ENCODE results near the gene WDR36.

The WDR36 gene

GRCh38 chr5:111099058-111099778, 7.1 kb downstream of the WDR36 start:
- DNase-seq (ENCODE audit: extremely low read depth in 1 of 2, low read depth in 1 of 2): no peak

DNA sequence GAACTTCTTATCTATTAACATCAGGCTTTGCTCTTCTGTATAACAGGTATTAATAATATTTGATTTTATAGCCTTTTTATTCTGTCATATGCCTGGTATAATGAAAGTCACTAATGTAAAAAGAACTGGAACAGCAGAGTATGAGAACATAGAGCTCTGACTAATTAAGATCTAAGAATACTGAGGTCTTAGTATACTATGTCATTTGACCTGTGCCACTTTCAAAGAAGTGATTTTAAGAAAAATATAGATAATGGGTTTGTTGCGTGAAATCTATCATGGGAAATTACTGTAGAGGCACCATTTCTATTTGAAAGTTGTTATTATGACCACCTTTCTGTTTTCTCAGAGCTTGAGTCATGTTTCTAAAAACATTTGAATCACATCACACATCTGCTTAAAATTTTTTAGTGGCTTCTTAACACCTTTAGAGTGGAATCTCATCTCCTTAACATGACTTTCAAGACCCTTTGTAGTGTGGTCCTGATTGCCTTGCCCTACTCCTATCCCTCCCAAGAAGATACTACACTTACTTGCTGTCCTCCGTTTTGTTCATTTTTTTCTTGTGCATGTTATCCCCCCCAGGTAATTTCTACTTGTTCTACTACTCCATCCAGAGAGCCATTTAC, 14.3 kb downstream of the WDR36 start:
- no peak for DNase-seq (ENCODE audit: extremely low read depth in 1 of 2, low read depth in 1 of 2)

GRCh38 chr5:111107371-111107770, 15.2 kb downstream of the WDR36 start:
- DNase-seq (ENCODE audit: extremely low read depth in 1 of 2, low read depth in 1 of 2): no peak

DNA sequence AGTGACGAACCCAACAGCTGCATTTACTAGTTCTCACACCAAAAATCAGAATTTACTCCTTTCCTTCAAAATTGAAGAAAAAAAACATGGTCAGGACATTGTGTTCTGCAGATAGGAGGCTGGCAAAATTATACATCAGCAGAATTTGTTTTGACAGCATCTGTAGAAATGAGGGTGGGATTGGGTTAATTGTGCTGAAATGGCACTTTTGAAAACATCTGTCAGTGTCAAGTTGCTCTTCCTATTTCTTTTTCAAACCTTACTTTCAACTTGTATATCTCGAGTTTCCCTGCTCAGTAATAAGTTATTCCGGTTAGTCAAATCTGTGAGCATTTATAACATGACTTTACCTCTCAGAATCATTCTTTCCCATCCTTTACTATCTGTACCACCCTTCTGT, 19.8 kb downstream of the WDR36 start:
- no peak for DNase-seq (ENCODE audit: extremely low read depth in 1 of 2, low read depth in 1 of 2)

GRCh38 chr5:111113678-111114077, 21.5 kb downstream of the WDR36 start:
- DNase-seq (ENCODE audit: extremely low read depth in 1 of 2, low read depth in 1 of 2): no peak

DNA sequence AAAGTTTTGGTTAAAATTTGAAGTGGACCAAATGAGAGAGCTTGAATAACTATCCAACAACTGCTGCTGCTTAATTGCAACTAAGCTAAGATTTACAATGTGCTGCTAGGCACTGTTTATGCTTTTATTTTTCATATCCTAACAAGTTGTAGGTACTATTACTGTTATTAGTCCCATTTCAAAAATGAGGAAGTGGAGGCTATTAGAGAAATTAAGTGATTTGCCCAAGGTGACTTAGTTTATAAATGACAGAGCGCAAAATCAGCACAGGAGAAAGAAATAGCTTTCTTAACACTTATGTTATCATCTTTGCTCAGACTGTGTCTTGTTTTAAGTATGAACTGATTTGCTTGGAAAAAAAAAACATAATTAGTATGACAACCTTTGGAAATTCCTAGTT, 23.1 kb downstream of the WDR36 start:
- no peak for DNase-seq (ENCODE audit: extremely low read depth in 1 of 2, low read depth in 1 of 2)

GRCh38 chr5:111116550-111116949, 24.4 kb downstream of the WDR36 start:
- DNase-seq (ENCODE audit: extremely low read depth in 1 of 2, low read depth in 1 of 2): no peak

DNA sequence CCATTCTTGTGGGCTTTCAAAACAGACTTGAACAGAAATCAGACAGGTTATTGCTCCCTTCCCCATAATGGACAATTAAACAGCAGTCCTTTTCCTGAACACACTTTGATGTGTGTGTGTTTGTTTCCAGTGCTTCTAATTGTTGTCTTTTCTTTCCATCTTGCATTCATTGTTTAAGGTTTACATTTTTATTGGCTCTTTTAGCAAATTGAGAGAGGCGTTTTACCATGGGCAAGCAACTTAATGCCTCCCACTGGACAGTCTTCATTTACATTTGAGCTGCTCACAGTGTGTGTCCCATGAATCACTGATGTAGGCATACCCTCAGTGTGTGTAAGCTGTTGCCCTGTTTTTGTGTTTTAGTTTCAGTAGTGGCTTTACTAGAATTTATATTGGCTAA, 25.0 kb downstream of the WDR36 start:
- DNase-seq (ENCODE audit: extremely low read depth in 1 of 2, low read depth in 1 of 2): no peak

DNA sequence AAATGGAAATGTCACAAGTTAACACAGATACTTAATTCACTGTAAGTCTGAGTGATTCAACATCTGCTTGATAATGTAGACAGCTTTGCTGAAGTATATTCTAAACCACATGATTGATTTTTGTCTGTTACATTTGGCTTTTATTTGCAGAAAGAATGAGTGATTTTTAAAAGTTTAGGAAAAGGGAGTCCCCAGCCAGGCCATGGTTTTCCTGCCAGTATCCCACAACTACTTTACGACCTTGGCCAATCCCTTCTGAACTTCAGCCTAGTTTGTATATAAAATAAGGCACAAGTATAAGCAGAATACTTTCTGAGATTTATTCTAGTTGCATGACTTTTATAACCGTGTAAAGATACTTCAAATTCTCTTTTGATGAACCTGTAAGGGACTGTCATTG, 27.1 kb downstream of the WDR36 start:
- no peak for DNase-seq (ENCODE audit: extremely low read depth in 1 of 2, low read depth in 1 of 2)

GRCh38 chr5:111119856-111120255, 27.7 kb downstream of the WDR36 start:
- DNase-seq (ENCODE audit: extremely low read depth in 1 of 2, low read depth in 1 of 2): no peak

GRCh38 chr5:111120911-111121310, 28.8 kb downstream of the WDR36 start:
- no peak for DNase-seq (ENCODE audit: extremely low read depth in 1 of 2, low read depth in 1 of 2)

DNA sequence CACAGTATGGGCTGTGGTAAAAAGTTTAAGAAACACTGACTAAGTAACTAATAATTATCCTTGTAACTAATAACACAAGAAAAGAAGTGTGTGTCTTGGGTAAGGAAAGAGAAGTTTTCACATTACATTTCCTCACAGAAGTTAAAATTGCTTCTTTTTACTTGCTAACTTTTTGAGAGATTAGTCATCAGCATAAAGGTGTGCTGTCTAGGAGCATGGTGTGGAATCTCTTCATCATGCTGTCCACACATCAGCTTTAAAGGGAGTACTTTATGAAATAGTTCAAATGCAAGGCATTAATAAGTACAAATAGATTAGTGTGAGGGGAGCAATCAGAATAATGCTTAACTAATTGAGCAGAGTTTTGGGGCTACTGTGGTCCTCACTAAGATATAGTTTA, 29.8 kb downstream of the WDR36 start:
- no peak for DNase-seq (ENCODE audit: extremely low read depth in 1 of 2, low read depth in 1 of 2)

DNA sequence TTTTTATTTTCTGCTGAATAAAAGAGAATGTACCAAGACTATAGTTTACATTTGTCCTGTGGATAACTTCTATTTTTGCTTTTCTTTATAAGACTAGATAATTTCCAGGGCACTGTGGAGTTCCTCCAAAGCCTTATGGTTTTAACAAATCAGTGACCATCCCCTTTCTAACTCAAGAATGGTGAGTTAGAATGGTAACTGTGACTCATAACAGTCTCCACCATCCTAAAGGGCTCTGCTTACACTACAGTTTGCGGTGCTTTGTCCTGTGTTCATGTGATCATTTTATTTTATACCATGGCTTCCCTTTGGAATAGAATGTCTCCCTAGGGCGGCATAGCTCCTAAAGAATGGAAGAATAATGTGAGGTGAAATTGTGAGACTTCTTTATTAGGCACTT, 30.2 kb downstream of the WDR36 start:
- DNase-seq (ENCODE audit: extremely low read depth in 1 of 2, low read depth in 1 of 2): no peak

- DNase-seq (ENCODE audit: extremely low read depth in 1 of 2, low read depth in 1 of 2): no peak
Measured at GRCh38 chr5:111124793-111125192, 32.6 kb downstream of the WDR36 start.

- no peak for DNase-seq (ENCODE audit: extremely low read depth in 1 of 2, low read depth in 1 of 2)
Measured at GRCh38 chr5:111126896-111127295, 34.7 kb downstream of the WDR36 start.

DNA sequence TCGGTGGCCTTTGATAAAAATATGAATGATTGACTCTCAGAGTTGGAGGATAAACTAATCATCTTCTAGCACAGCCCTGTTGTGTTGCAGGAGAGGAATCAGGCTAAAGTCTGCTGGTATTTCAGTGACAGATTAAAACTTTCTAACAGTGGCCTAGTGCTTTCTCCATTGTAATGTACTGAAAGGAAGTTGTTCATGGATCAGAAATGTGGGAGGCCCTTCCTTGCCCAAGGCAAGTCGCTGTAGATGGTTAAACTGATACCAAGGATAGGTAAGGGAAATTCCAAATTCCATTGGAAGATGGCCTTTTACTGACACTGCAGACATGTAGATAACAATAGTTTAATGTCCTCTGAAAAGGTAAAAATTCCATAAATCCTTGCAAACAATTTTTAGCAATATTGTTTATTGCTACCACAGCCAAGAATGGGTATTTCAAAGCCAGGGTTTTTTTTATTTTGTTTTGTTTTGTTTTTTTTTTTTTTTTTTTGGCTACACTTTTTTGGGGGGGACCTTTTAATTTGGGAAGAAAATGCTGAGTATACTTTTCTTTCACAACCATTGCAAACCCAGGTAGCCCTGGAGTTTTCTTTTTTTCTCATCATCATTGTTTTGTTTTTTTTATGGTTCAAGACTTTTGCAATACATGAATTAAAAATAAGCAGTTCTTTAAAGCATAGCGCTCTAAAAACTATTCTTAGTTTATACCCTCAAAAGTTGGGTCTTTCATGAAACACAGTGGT, 35.5 kb downstream of the WDR36 start:
- no peak for DNase-seq (ENCODE audit: extremely low read depth in 1 of 2, low read depth in 1 of 2)

- no peak for DNase-seq (ENCODE audit: extremely low read depth in 1 of 2, low read depth in 1 of 2)
Measured at GRCh38 chr5:111129938-111130337, 37.8 kb downstream of the WDR36 start.

GRCh38 chr5:111131356-111131755, 39.2 kb downstream of the WDR36 start:
- no peak for DNase-seq (ENCODE audit: extremely low read depth in 1 of 2, low read depth in 1 of 2)

DNA sequence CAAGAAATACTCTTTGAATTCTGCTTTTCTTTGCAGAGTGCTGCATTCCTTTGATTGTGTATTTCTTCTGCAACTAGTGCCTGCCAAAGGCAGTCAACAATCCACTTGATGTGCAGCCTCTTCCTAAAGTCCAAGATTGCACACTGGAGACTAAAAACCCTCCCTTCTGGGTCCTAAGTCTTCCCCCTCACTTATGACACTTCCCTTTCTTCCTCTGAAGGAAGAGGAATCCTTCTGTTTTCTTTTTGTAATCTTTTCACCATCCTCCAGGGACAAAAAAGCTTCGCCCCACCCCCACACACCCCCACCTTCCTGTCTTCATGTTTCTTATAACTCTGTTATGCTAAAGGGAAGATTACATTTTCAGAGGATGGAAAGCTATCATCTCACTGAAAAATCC, 39.9 kb downstream of the WDR36 start:
- DNase-seq (ENCODE audit: extremely low read depth in 1 of 2, low read depth in 1 of 2): no peak

- no peak for DNase-seq (ENCODE audit: extremely low read depth in 1 of 2, low read depth in 1 of 2)
Measured at GRCh38 chr5:111132731-111133435, 40.7 kb downstream of the WDR36 start.

GRCh38 chr5:111133436-111133751, 41.2 kb downstream of the WDR36 start:
- DNase-seq (ENCODE audit: extremely low read depth in 1 of 2, low read depth in 1 of 2): no peak

- DNase-seq (ENCODE audit: extremely low read depth in 1 of 2, low read depth in 1 of 2): no peak
Measured at GRCh38 chr5:111134087-111134486, 41.9 kb downstream of the WDR36 start.

Data from activated CD8-positive, alpha-beta memory T cell treated with anti-CD3 and anti-CD28 coated beads for 1 hour (primary cell).